ENCODE results near the gene DNAH14. TPM values are rescaled to one million over a fixed set of nuclear protein-coding genes. Genes with fewer than 3 reads are reported as not detected.
"Not testable (repeated sequence)": the region's sequence is repeated elsewhere in the genome, so short reads cannot be mapped to it uniquely, and the experiment has no call there.

The DNAH14 gene
- total and polyA plus RNA-seq, 2 donors from 2014 or later = 6.6 to 25.1 TPM

DNA sequence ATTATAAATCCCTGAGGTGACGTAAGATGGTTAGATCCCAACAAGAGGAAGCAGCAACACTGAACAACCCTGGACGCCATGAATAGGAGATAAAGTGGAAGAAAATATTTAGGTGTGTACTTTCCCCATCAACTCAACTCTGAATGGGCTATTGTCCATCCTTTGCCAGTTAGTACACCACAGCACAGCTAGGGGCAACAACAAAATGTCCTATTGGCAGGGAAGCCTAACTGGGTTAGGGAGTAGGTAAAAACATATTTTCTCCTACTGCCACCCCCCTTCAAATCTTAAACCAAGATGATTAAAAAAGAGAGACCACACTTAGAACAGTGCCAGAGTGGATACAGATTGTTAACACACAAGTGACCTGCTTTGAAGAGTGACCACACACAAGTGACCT is 278.3 kb downstream of the DNAH14 start:
- no peak overlapping the region for H3K27ac ChIP-seq (ENCODE audit: low read depth in 2 of 2, low read length in 2 of 2)
- no peaks in the 10 kb centered on the region for H3K36me3 ChIP-seq (ENCODE audit: control insufficient read depth in 2 of 3, insufficient read depth in 3 of 3, low read length in 3 of 3)
- no peak for TF ChIP-seq CTCF (IDR thresholded peaks at IDR 0.05; ENCODE audit: borderline replicate concordance, extremely low read depth, insufficient read depth)
- DNase-seq = no peak
- no peak overlapping the region for H3K4me3 ChIP-seq (ENCODE audit: low read length in 3 of 3)
- H3K4me1 ChIP-seq (ENCODE audit: control insufficient read depth in 2 of 3, insufficient read depth in 2 of 3, low read depth in 1 of 3, low read length in 3 of 3) = no peaks in the 10 kb centered on the region
- no peaks in the 10 kb centered on the region for H3K27me3 ChIP-seq (ENCODE audit: control insufficient read depth, insufficient read depth, low read length)
- intact Hi-C loops (cut with DNase I) = no loop called here
- no peak for FAIRE-seq
- peaks cover 0 to 5% (median 0%) of the 10 kb centered on the region in 3 donors for H3K9me3 ChIP-seq (ENCODE audit: control insufficient read depth in 2 of 3, insufficient read depth in 1 of 3, low read length in 3 of 3)
- H3K9ac ChIP-seq (ENCODE audit: low read length in 3 of 3) = no peak overlapping the region

DNA sequence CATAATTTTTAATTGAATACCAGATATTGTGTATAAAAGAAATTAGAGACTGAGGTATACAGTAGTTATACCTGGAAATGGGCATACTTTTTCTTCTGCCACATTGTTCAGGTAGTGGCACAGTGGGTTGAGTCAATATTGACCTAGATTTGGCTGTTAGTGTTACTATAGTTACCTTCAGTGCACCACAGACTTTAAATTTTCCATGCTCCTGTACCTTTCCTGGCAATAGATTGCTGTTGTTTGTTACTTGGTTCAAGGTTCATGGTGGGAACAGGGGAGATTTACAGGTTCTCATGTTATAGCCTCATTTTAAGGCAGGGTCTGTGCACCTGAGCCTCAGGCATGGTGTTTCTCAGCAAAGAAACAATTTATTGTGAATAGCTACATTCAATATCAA is 279.7 kb downstream of the DNAH14 start:
- no peaks in the 10 kb centered on the region for H3K27me3 ChIP-seq (ENCODE audit: control insufficient read depth, insufficient read depth, low read length)
- no peaks in the 10 kb centered on the region for H3K4me1 ChIP-seq (ENCODE audit: control insufficient read depth in 2 of 3, insufficient read depth in 2 of 3, low read depth in 1 of 3, low read length in 3 of 3)
- no peak overlapping the region for H3K4me3 ChIP-seq (ENCODE audit: low read length in 3 of 3)
- FAIRE-seq (no peak), DNase-seq (no peak)
- peaks cover 0 to 5% (median 0%) of the 10 kb centered on the region in 3 donors for H3K9me3 ChIP-seq (ENCODE audit: control insufficient read depth in 2 of 3, insufficient read depth in 1 of 3, low read length in 3 of 3)
- no peak for TF ChIP-seq CTCF (IDR thresholded peaks at IDR 0.05; ENCODE audit: borderline replicate concordance, extremely low read depth, insufficient read depth)
- no peaks in the 10 kb centered on the region for H3K36me3 ChIP-seq (ENCODE audit: control insufficient read depth in 2 of 3, insufficient read depth in 3 of 3, low read length in 3 of 3)
- no peak overlapping the region for H3K27ac ChIP-seq (ENCODE audit: low read depth in 2 of 2, low read length in 2 of 2)
- H3K9ac ChIP-seq (ENCODE audit: low read length in 3 of 3) = no peak overlapping the region
- intact Hi-C loops (cut with DNase I) = no loop called here

DNA sequence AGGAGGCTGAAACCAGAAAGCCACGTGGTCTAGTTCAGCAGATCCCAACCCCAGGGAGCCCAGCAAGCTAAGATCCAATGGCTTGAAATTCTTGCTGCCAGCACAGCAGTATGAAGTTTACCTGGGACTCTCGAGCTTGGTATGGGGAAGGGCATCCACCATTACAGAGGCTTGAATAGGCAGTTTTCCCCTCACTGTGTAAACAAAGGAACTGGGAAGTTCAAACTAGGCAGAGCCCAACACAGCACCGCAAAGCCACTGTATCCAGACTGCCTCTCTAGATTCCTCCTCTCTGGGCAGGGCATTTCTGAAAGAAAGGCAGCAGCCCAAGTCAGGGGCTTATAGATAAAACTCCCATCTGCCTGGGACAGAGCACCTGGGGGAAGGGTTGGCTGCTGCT is 280.7 kb downstream of the DNAH14 start:
- intact Hi-C loops (cut with DNase I); DNase-seq; H3K9me3 ChIP-seq (ENCODE audit: control insufficient read depth in 2 of 3, insufficient read depth in 1 of 3, low read length in 3 of 3); H3K36me3 ChIP-seq (ENCODE audit: control insufficient read depth in 2 of 3, insufficient read depth in 3 of 3, low read length in 3 of 3); H3K27ac ChIP-seq (ENCODE audit: low read depth in 2 of 2, low read length in 2 of 2); H3K9ac ChIP-seq (ENCODE audit: low read length in 3 of 3); H3K27me3 ChIP-seq (ENCODE audit: control insufficient read depth, insufficient read depth, low read length); FAIRE-seq; H3K4me3 ChIP-seq (ENCODE audit: low read length in 3 of 3); H3K4me1 ChIP-seq (ENCODE audit: control insufficient read depth in 2 of 3, insufficient read depth in 2 of 3, low read depth in 1 of 3, low read length in 3 of 3): not testable (repeated sequence)

DNA sequence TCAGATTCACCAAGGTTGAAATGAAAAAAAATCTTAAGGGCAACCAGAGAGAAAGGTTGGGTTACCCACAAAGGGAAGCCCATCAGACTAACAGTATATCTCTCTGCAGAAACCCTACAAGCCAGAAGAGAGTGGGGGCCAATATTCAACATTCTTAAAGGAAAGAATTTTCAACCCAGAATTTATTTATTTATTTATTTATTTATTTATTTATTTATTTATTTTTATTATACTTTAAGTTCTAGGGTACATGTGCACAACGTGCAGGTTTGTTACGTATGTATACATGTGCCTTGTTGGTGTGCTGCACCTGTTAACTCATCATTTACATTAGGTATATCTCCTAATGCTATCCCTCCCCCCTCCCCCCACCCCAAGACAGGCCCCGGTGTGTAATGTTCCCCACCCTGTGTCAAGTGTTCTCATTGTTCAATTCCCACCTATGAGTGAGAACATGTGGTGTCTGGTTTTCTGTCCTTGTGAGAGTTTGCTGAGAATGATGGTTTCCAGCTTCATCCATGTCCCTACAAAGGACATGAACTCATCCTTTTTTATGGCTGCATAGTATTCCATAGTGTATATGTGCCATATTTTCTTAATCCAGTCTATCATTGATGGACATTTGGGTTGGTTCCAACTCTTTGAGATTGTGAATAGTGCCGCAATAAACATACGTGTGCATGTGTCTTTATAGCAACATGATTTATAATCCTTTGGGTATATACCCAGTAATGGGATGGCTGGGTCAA is 282.4 kb downstream of the DNAH14 start:
- H3K27me3 ChIP-seq (ENCODE audit: control insufficient read depth, insufficient read depth, low read length); H3K9ac ChIP-seq (ENCODE audit: low read length in 3 of 3); FAIRE-seq; intact Hi-C loops (cut with DNase I); H3K9me3 ChIP-seq (ENCODE audit: control insufficient read depth in 2 of 3, insufficient read depth in 1 of 3, low read length in 3 of 3); H3K4me1 ChIP-seq (ENCODE audit: control insufficient read depth in 2 of 3, insufficient read depth in 2 of 3, low read depth in 1 of 3, low read length in 3 of 3); H3K36me3 ChIP-seq (ENCODE audit: control insufficient read depth in 2 of 3, insufficient read depth in 3 of 3, low read length in 3 of 3); H3K4me3 ChIP-seq (ENCODE audit: low read length in 3 of 3); H3K27ac ChIP-seq (ENCODE audit: low read depth in 2 of 2, low read length in 2 of 2); DNase-seq: not testable (repeated sequence)
